Myocyte (in vitro differentiated cells): ENCODE data around the gene NLRP6. TPM values are rescaled to one million over a fixed set of nuclear protein-coding genes. Genes with fewer than 3 reads are reported as not detected.
"Not testable (repeated sequence)": the region's sequence is repeated elsewhere in the genome, so short reads cannot be mapped to it uniquely, and the experiment has no call there.

Source experiments
- DNase-seq: peaks from one replicate; pipeline ENCODE4 v3.0.0-alpha.2; 2012; ENCODE audit warnings: low read depth
- total RNA-seq: library from RNA; depleted of rRNA; stranded (reverse); fragments of >200 nt; gene quantifications from 2 replicates; pipeline ENCODE4 v1.2.3, GENCODE V29; 2014

The NLRP6 gene
- total RNA-seq, 1 donor from 2014 or later, result not detected

- DNase-seq, result not testable (repeated sequence)
Measured at GRCh38 chr11:319121-319887, 41.1 kb downstream of the NLRP6 start.

GRCh38 chr11:319888-320273, 41.7 kb downstream of the NLRP6 start:
- DNase-seq, result not testable (repeated sequence)

- no peak for DNase-seq
Measured at GRCh38 chr11:324156-324555, 45.9 kb downstream of the NLRP6 start.

DNA sequence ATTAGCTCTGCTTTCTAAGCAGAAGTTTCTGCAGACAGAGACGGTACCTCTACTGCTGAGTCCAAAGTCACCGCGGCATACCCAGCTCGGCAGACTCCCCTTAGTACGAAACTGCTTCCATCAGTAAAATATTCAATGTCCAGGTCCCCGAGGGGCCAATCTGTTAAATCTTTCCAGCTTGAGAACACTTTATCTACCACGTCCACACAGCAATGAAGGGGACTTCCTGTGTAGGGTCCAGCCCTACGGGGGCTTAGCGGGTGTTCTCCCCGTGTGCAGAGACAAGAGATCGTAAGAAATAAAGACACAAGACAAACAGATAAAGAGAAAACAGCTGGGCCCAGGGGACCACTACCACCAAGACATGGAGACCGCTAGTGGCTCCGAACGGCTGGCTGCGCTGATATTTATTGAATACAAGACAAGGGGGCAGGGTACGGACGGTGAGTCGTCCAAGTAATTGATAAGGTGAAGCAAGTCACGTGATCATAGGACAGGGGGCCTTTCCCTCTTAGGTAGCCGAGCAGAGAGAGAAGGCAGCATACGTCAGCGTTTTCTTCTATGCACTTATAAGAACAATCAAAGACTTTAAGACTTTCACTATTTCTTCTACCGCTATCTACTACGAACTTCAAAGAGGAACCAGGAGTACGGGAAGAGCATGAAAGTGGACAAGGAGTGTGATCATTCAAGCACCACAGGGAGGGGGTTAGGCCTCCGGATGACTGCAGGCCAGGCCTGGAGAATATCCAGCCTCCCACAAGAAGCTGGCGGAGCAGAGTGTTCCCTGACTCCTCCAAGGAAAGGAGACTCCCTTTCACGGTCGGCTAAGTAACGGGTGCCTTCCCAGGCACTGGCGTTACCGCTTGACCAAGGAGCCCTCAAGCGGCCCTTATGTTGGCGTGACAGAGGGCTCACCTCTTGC, 46.6 kb downstream of the NLRP6 start:
- DNase-seq, result not testable (repeated sequence)

- no peak for DNase-seq
Measured at GRCh38 chr11:325796-326591, 47.8 kb downstream of the NLRP6 start.

- DNase-seq, result no peak
Measured at GRCh38 chr11:326592-326841, 48.3 kb downstream of the NLRP6 start.

- DNase-seq, result peak; percentile 17
Measured at GRCh38 chr11:326842-327580, 48.8 kb downstream of the NLRP6 start.

DNA sequence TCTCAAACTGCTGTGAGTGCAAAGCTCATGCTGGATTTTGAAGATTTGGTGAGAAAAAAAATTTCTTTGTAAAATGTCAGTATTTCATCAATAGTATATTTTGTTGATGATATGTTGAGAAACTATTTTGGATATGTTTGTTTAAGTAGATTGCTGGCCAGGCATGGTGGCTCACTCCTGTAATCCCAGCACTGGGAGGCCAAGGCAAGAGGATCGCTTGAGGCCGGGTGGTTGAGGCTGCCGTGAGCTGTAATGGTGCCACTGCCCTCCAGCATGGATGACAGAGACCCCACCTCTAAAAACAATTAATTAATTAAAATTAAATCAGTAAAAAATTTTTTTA, 49.3 kb downstream of the NLRP6 start:
- no peak for DNase-seq

- no peak for DNase-seq
Measured at GRCh38 chr11:328012-328411, 49.8 kb downstream of the NLRP6 start.

DNA sequence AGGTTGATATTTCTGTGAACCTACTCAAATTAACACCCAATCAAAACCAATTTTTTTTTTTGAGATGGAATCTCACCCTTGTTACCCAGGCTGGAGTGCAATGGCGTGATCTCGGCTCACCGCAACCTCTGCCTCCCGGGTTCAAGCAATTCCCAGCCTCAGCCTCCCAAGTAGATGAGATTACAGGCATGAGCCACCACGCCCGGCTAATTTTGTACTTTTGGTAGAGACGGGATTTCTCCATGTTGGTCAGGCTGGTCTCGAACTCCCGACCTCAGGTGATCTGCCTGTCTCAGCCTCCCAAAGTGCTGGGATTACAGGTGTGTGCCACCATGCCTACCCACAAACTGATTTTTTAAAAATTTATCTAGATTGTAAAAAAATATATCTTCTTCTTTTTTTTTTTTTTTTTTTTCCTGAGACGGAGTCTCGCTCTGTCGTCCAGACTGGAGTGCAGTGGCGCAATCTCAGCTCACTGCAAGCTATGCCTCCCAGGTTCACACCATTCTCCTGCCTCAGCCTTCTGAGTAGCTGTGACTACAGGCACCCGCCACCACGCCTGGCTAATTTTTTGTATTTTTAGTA, 50.4 kb downstream of the NLRP6 start:
- not testable (repeated sequence) for DNase-seq

- DNase-seq, result no peak
Measured at GRCh38 chr11:329886-330253, 51.7 kb downstream of the NLRP6 start.

DNA sequence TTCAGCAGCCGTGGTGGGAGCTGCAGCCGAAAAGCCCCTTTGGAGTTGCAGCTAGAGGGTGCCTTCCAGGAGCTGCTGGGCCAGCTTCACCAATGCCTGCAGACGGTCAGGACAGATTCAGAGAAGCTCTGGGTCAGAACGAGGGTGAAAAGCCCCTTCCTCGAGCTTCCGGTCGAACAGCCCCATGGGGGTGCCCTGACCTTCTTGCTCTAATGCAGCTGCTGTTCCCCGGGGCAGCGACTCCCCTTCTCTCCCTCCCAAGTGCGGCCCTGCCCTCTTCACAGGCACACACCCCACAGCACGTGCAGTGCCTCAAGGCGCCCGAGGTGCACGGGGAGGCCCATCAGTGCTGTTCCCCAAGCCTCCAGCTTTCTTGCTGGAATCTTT, 52.1 kb downstream of the NLRP6 start:
- no peak for DNase-seq

DNA sequence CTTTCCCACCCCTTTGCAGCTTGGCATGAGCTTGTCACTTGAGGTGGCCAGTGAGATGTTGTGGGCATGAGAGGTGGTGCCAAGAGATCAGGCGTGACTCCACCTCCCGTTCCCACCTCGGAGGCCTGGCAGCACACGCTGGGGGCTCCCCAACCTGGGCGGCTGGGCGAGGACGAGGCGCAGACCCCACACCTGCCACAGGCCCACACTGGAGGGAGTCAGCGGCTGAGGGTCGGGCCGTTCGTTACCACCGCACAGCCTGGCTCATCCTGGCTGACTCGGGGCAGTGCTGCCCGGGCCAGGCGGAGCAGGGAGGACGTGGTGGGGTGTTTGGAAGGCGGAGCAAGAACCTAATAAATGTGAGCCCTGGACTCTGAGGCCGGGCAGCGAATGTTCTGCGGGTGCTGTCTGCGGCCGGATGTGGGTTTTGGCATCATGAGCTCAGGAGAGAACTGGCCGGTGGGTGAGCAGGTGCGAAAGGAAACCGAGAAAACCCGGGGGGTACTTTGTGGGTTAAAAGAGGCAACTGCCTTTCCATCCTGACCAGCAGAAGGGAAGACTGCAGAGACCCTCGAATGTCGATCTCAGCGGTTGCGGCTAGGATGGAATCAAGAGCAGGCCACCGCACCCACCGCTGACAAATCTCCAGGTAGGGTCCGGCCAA, 52.6 kb downstream of the NLRP6 start:
- no peak for DNase-seq

GRCh38 chr11:331358-332060, 53.3 kb downstream of the NLRP6 start:
- DNase-seq, result no peak

DNA sequence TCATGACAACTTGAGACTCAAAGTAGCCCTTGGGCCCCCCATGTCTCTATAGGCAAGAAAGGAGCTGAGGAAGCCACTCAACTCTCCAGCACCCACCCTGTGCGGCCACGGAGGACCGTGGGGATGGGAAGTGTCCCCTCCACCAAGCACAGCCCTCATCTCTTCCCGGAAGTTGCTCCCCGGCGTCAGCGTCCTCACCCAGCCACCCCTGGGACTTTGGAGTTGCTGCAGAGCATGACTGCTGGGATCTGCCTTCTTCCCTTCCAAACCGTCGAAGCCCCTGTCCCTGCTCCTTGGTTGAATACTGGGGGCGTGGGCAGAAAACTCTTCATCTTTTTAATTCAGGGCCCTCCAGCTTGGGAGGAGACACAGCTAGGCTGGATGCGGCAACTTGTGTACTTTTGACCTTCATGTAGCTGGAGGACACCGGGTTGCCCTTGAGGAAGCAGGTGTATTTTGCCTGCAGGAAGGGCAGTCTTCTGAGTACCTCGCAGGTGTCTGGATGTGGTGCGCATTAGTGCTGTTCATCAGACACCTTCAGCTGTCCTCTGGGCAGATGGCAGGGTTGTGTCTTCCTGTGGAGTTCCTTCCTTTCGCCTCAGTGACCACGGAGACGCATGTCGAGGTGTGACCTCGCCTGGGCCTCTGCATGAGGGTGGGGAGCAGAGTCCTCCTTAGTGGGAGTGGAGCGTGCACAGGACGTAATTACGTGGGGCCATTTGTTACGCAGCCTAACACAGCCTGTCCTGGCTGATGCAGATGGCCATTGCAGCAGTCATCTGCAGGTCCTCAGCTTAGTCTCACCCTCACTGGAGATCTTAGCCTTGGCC, 54.7 kb downstream of the NLRP6 start:
- DNase-seq, result no peak

GRCh38 chr11:333616-334263, 55.5 kb downstream of the NLRP6 start:
- DNase-seq, result not testable (repeated sequence)

GRCh38 chr11:334264-334994, 56.2 kb downstream of the NLRP6 start:
- no peak for DNase-seq
